Stomach (tissue), 9 donors: ENCODE data around the gene BPIFB3. TPM values are rescaled to one million over a fixed set of nuclear protein-coding genes. Genes with fewer than 3 reads are reported as not detected.

Experiments
- DNase-seq, 2 donors: peaks; one replicate each; pipeline versions ENCODE4 v3.0.0 to v3.0.0-alpha.2; 2013 to 2019
- H3K27ac ChIP-seq, 5 donors: fragments of 200-600 bp in 4 of 5; sonication (generic) in 4 of 5; one replicate each; pipeline ENCODE4 v1.5.1; 2013 to 2019; ENCODE audit warnings: mild to moderate bottlenecking in 1 of 5, moderate library complexity in 1 of 5
- H3K27me3 ChIP-seq, 3 donors: fragments of 200-600 bp; sonication (generic); one replicate each; pipeline ENCODE4 v1.5.1; 2017 to 2019; ENCODE audit warnings: mixed run types in 1 of 3
- H3K36me3 ChIP-seq, 4 donors: fragments of 200-600 bp; sonication (generic); 1 replicate in 3 of 4; 2 replicates in 1 of 4; pipeline ENCODE4 v1.5.1; 2016 to 2019
- H3K4me1 ChIP-seq, 4 donors: fragments of 200-600 bp; sonication (generic); one replicate each; pipeline ENCODE4 v1.5.1; 2016 to 2019
- H3K4me3 ChIP-seq, 4 donors: fragments of 200-600 bp; sonication (generic) in 3 of 4; one replicate each; pipeline ENCODE4 v1.5.1; 2016 to 2019; ENCODE audit warnings: mild to moderate bottlenecking in 1 of 4
- H3K9me3 ChIP-seq, 4 donors: fragments of 200-600 bp; sonication (generic); one replicate each; pipeline ENCODE4 v1.5.1; 2016 to 2019
- EP300 ChIP-seq: sonication (generic); formaldehyde crosslinking; IDR thresholded peaks from one replicate; pipeline ENCODE4 v1.6.1; 2017; ENCODE audit warnings: antibody characterized with exemption
- POLR2A ChIP-seq, 4 donors: fragments of 450-650 bp; IDR thresholded peaks; one replicate each; pipeline ENCODE4 v1.6.1; 2016; ENCODE audit warnings: antibody characterized with exemption in 4 of 4, control low read depth in 2 of 4, mild to moderate bottlenecking in 1 of 4, moderate library complexity in 1 of 4
- POLR2AphosphoS5 ChIP-seq, 3 donors: sonication (generic); formaldehyde crosslinking; IDR thresholded peaks; one replicate each; pipeline ENCODE4 v1.6.1; 2016; ENCODE audit warnings: antibody characterized with exemption in 3 of 3
- WGBS, 5 donors: extraction: QIAGEN DNeasy Blood & Tissue Kit in 3 of 5; methylation state at CpG; one replicate each; pipeline versions ENCODE4 v1.1.5 to v1.1.7; 2013 to 2018; 5-methylcytosine and 5-hydroxymethylcytosine counted together
- intact Hi-C: fragments of 100-400 bp; cut with DNase I; formaldehyde crosslinking; loops from one replicate; pipeline ENCODE4 v1.15.1; 2023; ENCODE audit warnings: low total_unique reads
- polyA plus RNA-seq, 3 donors: library from polyadenylated mRNA; stranded (reverse); fragments of 200-250 nt; gene quantifications; one replicate each; pipeline ENCODE4 v1.2.3, GENCODE V29; 2013
- total RNA-seq, 5 donors: library from RNA; depleted of rRNA; stranded (reverse); fragments of >200 nt; gene quantifications; one replicate each; pipeline versions ENCODE4 v1.1.0 to v1.2.3, GENCODE V29; 2014 to 2016
- TF ChIP-seq, protein P1 (sequence below), 7 experiments: fragments of 450-650 bp in 4 of 7; fragments of 200-600 bp in 3 of 7; sonication (generic) in 3 of 7; IDR thresholded peaks; one replicate each; pipeline ENCODE4 v1.5.1; 2016 to 2019; ENCODE audit warnings: antibody characterized with exemption in 7 of 7, control low read depth in 2 of 7, mild to moderate bottlenecking in 1 of 7
- donor health status: healthy with polysubstance abuse.
- donor health status: Bipolar disorder and iron deficiency.
- donor health status: healthy.

The BPIFB3 gene
- total and polyA plus RNA-seq, 8 donors, result not detected

GRCh38 chr20:33032555-33032954 lies 21.1 kb upstream of the BPIFB3 start:
- H3K36me3 ChIP-seq, result no peaks in the 10 kb centered on the region
- peaks cover 0 to 20% (median 0%) of the 10 kb centered on the region in 3 donors for H3K27me3 ChIP-seq
- TF ChIP-seq POLR2A (IDR thresholded peaks at IDR 0.05), result no peak
- TF ChIP-seq, protein P1, sequence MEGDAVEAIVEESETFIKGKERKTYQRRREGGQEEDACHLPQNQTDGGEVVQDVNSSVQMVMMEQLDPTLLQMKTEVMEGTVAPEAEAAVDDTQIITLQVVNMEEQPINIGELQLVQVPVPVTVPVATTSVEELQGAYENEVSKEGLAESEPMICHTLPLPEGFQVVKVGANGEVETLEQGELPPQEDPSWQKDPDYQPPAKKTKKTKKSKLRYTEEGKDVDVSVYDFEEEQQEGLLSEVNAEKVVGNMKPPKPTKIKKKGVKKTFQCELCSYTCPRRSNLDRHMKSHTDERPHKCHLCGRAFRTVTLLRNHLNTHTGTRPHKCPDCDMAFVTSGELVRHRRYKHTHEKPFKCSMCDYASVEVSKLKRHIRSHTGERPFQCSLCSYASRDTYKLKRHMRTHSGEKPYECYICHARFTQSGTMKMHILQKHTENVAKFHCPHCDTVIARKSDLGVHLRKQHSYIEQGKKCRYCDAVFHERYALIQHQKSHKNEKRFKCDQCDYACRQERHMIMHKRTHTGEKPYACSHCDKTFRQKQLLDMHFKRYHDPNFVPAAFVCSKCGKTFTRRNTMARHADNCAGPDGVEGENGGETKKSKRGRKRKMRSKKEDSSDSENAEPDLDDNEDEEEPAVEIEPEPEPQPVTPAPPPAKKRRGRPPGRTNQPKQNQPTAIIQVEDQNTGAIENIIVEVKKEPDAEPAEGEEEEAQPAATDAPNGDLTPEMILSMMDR (IDR thresholded peaks at IDR 0.05), result no peak
- no peak for TF ChIP-seq EP300
- no peak for TF ChIP-seq POLR2AphosphoS5 (IDR thresholded peaks at IDR 0.05)
- DNase-seq, result no peak
- no peak overlapping the region for H3K27ac ChIP-seq
- H3K9me3 ChIP-seq, result peaks cover 0 to 8% (median 4%) of the 10 kb centered on the region in 4 donors
- H3K4me3 ChIP-seq, result no peak overlapping the region
- intact Hi-C loops, result no loop called here
- no peaks in the 10 kb centered on the region for H3K4me1 ChIP-seq
- 74 to 77% (median 75%) methylated on average over 6 of the region's 6 CpGs for WGBS, 5 donors

- 62 to 78% (median 69%) methylated on average over 5 of the region's 5 CpGs for WGBS, 5 donors
- Histone ChIP-seq H3K27me3 (peaks cover 0 to 12% (median 0%) of the 10 kb centered on the region in 3 donors), H3K27ac (no peak overlapping the region), H3K9me3 (peaks cover 0 to 8% (median 4%) of the 10 kb centered on the region in 4 donors), H3K4me3 (no peak overlapping the region), H3K4me1 (no peaks in the 10 kb centered on the region), H3K36me3 (no peaks in the 10 kb centered on the region)
- intact Hi-C loops, result no loop called here
- no peak for TF ChIP-seq POLR2AphosphoS5 (IDR thresholded peaks at IDR 0.05)
- TF ChIP-seq POLR2A (IDR thresholded peaks at IDR 0.05), result no peak
- TF ChIP-seq, protein P1 (IDR thresholded peaks at IDR 0.05), result no peak
- TF ChIP-seq EP300, result no peak
- DNase-seq, result no peak
Measured at GRCh38 chr20:33033381-33033780, 20.3 kb upstream of the BPIFB3 start.

DNA sequence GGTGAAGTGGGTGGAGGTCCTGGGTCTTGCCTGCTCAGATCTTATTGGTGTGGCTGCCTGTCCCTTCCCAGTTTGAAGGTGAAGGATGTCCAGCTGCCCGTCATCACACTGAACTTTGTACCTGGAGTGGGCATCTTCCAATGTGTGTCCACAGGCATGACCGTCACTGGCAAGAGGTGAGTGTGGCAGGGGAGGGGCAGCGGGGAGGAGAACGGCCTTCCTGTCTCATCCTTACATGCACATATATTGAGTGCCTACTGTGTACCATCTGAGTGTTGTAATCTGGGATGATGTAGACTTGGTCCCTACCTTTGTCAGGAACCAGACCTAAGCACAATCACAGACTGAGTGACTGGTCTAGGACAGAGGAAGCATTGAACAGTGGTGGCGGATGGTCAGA lies 19.6 kb upstream of the BPIFB3 start:
- WGBS, 5 donors, result 71 to 99% (median 78%) methylated on average over 3 to 5 of the region's 5 CpGs
- intact Hi-C loops, result no loop called here
- H3K4me3 ChIP-seq, result no peak overlapping the region
- TF ChIP-seq EP300 (no peak), POLR2A (IDR thresholded peaks at IDR 0.05) (no peak)
- no peak for DNase-seq
- no peaks in the 10 kb centered on the region for H3K36me3 ChIP-seq
- peaks cover 0 to 5% (median 0%) of the 10 kb centered on the region in 3 donors for H3K27me3 ChIP-seq
- H3K27ac ChIP-seq, result no peak overlapping the region
- H3K4me1 ChIP-seq, result no peaks in the 10 kb centered on the region
- H3K9me3 ChIP-seq, result peaks cover 0 to 8% (median 4%) of the 10 kb centered on the region in 4 donors

DNA sequence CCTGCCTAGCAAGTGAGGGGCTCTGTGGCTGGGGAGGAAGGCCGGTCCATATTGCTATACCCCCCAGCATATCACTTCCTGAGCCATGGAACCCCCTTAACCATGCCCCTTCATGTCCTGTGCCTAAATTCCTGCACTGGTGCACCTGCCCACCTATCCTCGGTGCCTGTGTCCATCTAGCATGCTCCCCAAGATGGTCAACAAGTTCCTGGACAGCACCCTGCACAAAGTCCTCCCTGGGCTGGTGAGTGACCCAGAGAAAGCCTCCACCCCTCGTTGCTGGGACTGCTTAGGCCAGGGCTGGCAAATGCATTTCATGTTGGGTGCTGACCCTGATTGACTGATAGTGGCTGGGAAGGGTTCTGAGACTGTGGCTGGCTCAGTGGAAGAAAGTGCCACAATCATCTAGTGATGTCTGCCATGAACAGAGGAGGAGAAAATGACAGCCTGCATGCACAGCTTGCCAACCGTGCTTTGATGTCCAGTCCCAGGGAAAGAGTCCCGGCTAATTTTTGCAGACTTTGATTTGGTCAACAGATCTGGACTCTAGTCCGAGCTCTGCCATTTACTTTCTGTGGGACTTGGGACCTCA lies 18.7 kb upstream of the BPIFB3 start:
- no peak for DNase-seq
- 59 to 76% (median 75%) methylated on average over 6 of the region's 6 CpGs for WGBS, 5 donors
- no peaks in the 10 kb centered on the region for H3K27me3 ChIP-seq

More for the DNA sequence above, 18.7 kb upstream of the BPIFB3 start:
- H3K4me1 ChIP-seq, result no peaks in the 10 kb centered on the region
- TF ChIP-seq EP300, result no peak
- no peak for TF ChIP-seq POLR2AphosphoS5 (IDR thresholded peaks at IDR 0.05)
- TF ChIP-seq POLR2A (IDR thresholded peaks at IDR 0.05), result no peak
- TF ChIP-seq, protein P1 (IDR thresholded peaks at IDR 0.05), result no peak
- no peak overlapping the region for H3K27ac ChIP-seq
- intact Hi-C loops, result no loop called here
- H3K9me3 ChIP-seq, result peaks cover 0 to 8% (median 4%) of the 10 kb centered on the region in 4 donors
- H3K36me3 ChIP-seq, result no peaks in the 10 kb centered on the region
- no peak overlapping the region for H3K4me3 ChIP-seq
